ENCODE measurements around the gene MBLAC1.

The MBLAC1 gene

DNA sequence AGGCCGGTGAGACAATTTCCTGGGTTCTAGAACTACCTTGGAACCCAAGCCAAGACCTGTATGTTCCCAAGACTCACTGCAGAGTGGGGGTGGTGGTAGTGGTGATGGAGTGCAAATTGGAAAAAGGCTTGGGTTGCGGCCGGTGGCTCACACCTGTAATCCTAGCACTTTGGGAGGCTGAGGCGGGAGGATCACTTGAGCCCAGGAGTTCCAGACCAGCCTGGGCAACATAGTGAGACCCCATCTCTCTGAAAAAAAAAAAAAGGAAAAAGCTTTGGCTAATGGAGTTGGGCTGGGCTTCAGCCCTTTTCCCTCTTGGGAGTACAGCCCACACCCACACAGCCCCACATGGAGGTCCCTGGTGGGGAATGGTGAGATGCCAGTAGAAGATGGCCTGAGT lies 21.2 kb upstream of the MBLAC1 start:
- Histone ChIP-seq H4K12ac (ENCODE audit: low read depth, low read length) (no peak overlapping the region), H3K27me3 (ENCODE audit: insufficient read depth, low read length) (no peaks in the 10 kb centered on the region), H2BK120ac (ENCODE audit: insufficient read depth, low read length, poor library complexity) (no peak overlapping the region), H3K36me3 (ENCODE audit: control insufficient read depth in 1 of 2, insufficient read depth in 2 of 2, low read length in 2 of 2) (peaks cover 44 to 47% of the 10 kb centered on the region in 2 experiments), H4K8ac (ENCODE audit: low read depth, low read length) (no peak overlapping the region), H3K4me3 (ENCODE audit: low read depth, low read length) (no peak overlapping the region), H2BK12ac (ENCODE audit: low read length) (no peak overlapping the region), H3K4ac (ENCODE audit: low read depth, low read length) (no peak overlapping the region), H2BK5ac (ENCODE audit: low read depth, low read length, poor library complexity) (no peak overlapping the region), H3K23ac (ENCODE audit: low read length) (no peak overlapping the region), H3K18ac (ENCODE audit: low read length) (no peak overlapping the region), H3K79me1 (ENCODE audit: low read length) (peaks cover 16% of the 10 kb centered on the region), H2AFZ (ENCODE audit: insufficient read depth, low read length, poor library complexity) (no peak overlapping the region), H3K9me3 (ENCODE audit: insufficient read depth, low read depth, low read length) (no peaks in the 10 kb centered on the region), H3K27ac (ENCODE audit: low read depth, low read length) (no peak overlapping the region), H3K4me1 (ENCODE audit: control insufficient read depth in 1 of 2, insufficient read depth in 2 of 2, low read length in 2 of 2) (peaks cover 7 to 9% of the 10 kb centered on the region in 2 experiments), H3K79me2 (ENCODE audit: control insufficient read depth, insufficient read depth, low read length, poor library complexity) (peaks cover 4% of the 10 kb centered on the region), H3K4me2 (ENCODE audit: low read length) (no peak overlapping the region), H2AK5ac (ENCODE audit: low read length) (no peak overlapping the region), H4K91ac (ENCODE audit: low read depth, low read length) (no peak overlapping the region), H3K9ac (ENCODE audit: low read length) (no peak overlapping the region), H3K14ac (ENCODE audit: low read length) (no peak overlapping the region)
- no CpG with 5 or more reads among the region's 4 CpGs for WGBS (ENCODE audit: extremely low coverage, insufficient coverage, insufficient read length)
- no peak for DNase-seq

DNA sequence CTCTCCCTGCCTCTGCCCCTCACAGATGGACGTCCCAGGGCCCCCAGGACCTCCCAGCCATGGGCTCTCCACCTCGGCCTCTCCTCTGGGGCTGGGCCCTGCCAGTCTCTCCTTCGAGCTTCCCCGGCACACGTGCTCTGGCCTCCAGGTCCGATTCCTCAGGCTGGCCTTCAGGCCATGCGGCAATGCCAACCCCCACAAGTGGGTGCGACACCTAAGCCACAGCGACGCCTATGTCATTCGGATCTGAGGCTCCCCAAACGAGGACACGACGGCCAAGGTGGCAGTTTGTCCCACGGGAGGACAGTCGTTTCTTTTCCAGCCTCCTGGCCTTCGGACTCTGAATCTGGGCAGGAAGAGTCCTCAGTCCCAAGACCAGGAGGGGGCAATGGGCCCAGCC lies 20.1 kb upstream of the MBLAC1 start:
- Histone ChIP-seq H2BK5ac (ENCODE audit: low read depth, low read length, poor library complexity) (no peak overlapping the region), H3K36me3 (ENCODE audit: control insufficient read depth in 1 of 2, insufficient read depth in 2 of 2, low read length in 2 of 2) (peaks cover 52 to 56% of the 10 kb centered on the region in 2 experiments), H4K91ac (ENCODE audit: low read depth, low read length) (no peak overlapping the region), H3K4me1 (ENCODE audit: control insufficient read depth in 1 of 2, insufficient read depth in 2 of 2, low read length in 2 of 2) (peaks cover 7 to 9% of the 10 kb centered on the region in 2 experiments), H3K18ac (ENCODE audit: low read length) (no peak overlapping the region), H2BK120ac (ENCODE audit: insufficient read depth, low read length, poor library complexity) (no peak overlapping the region), H2AK5ac (ENCODE audit: low read length) (no peak overlapping the region), H3K9me3 (ENCODE audit: insufficient read depth, low read depth, low read length) (no peaks in the 10 kb centered on the region), H2AFZ (ENCODE audit: insufficient read depth, low read length, poor library complexity) (no peak overlapping the region), H3K9ac (ENCODE audit: low read length) (no peak overlapping the region), H3K79me2 (ENCODE audit: control insufficient read depth, insufficient read depth, low read length, poor library complexity) (peaks cover 1% of the 10 kb centered on the region), H3K79me1 (ENCODE audit: low read length) (peaks cover 9% of the 10 kb centered on the region), H3K14ac (ENCODE audit: low read length) (no peak overlapping the region), H3K4me2 (ENCODE audit: low read length) (no peak overlapping the region), H4K12ac (ENCODE audit: low read depth, low read length) (no peak overlapping the region), H3K27me3 (ENCODE audit: insufficient read depth, low read length) (no peaks in the 10 kb centered on the region), H3K4ac (ENCODE audit: low read depth, low read length) (no peak overlapping the region), H3K4me3 (ENCODE audit: low read depth, low read length) (no peak overlapping the region), H2BK12ac (ENCODE audit: low read length) (no peak overlapping the region), H4K8ac (ENCODE audit: low read depth, low read length) (no peak overlapping the region), H3K27ac (ENCODE audit: low read depth, low read length) (no peak overlapping the region), H3K23ac (ENCODE audit: low read length) (no peak overlapping the region)
- WGBS (ENCODE audit: extremely low coverage, insufficient coverage, insufficient read length): no CpG with 5 or more reads among the region's 17 CpGs
- no peak for DNase-seq

DNA sequence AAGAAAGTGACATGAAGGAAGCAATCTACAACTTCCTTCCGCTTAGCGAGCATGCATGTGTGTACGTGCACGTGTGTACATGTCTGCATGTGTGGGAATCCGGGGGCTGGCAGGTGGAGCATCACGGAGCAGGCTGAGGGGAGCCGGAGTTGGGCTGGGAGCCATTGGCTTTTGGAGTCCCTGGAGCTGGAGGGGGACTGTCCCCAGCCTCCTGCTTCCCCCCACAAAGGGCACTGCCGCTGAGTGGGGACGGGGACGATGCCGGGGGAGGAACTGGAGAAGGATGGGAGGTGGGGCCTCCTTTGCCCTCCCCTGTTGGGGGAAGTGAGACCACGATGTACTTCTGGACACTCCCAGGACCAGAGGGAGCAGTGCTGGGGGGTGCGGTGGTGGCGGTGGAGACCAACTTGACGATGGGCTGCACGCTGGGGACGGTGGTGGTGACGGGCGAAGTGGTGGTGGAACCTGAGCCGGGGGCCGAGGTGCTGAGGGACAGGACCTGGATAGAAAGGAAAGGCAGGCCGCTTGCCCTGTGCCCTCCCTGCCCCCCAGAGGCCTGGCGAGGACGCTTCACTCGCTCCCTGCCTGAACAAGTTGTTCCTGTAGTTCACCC lies 19.5 kb upstream of the MBLAC1 start:
- WGBS (ENCODE audit: extremely low coverage, insufficient coverage, insufficient read length): no CpG with 5 or more reads among the region's 25 CpGs
- no peaks in the 10 kb centered on the region for H3K27me3 ChIP-seq (ENCODE audit: insufficient read depth, low read length)
- H3K4ac ChIP-seq (ENCODE audit: low read depth, low read length): no peak overlapping the region

DNA sequence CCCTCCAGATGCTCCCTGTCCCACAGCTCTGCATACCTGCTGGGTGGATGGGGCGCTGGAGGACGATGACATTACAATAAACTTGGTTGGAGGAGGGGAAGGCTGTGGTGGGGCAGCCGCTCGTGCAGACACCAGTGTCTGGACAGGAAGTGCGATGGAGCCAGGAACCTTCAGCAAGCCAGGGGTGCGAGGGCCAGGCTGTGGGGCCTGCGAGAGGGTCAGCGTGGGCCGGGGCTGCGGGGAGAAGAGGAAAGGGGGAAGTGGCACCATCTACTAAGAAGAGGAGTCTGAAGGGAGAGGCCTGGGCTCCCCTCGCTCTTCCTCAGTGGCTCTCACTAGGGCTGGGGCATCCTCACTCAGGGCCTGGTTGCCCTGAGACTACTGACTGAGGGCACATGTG lies 18.9 kb upstream of the MBLAC1 start:
- H3K36me3 ChIP-seq (ENCODE audit: control insufficient read depth in 1 of 2, insufficient read depth in 2 of 2, low read length in 2 of 2): peaks cover 62 to 67% of the 10 kb centered on the region in 2 experiments
- H3K27ac ChIP-seq (ENCODE audit: low read depth, low read length): no peak overlapping the region
- no peak overlapping the region for H3K18ac ChIP-seq (ENCODE audit: low read length)
- DNase-seq: no peak
- no peaks in the 10 kb centered on the region for H3K9me3 ChIP-seq (ENCODE audit: insufficient read depth, low read depth, low read length)
- no peak overlapping the region for H4K12ac ChIP-seq (ENCODE audit: low read depth, low read length)
- H4K8ac ChIP-seq (ENCODE audit: low read depth, low read length): no peak overlapping the region
- no peak overlapping the region for H2BK12ac ChIP-seq (ENCODE audit: low read length)
- no peak overlapping the region for H2AK5ac ChIP-seq (ENCODE audit: low read length)
- no peak overlapping the region for H3K23ac ChIP-seq (ENCODE audit: low read length)
- no CpG with 5 or more reads among the region's 11 CpGs for WGBS (ENCODE audit: extremely low coverage, insufficient coverage, insufficient read length)
- no peak overlapping the region for H3K4me2 ChIP-seq (ENCODE audit: low read length)
- no peaks in the 10 kb centered on the region for H3K27me3 ChIP-seq (ENCODE audit: insufficient read depth, low read length)
- no peak overlapping the region for H2BK5ac ChIP-seq (ENCODE audit: low read depth, low read length, poor library complexity)
- H3K4ac ChIP-seq (ENCODE audit: low read depth, low read length): no peak overlapping the region
- no peaks in the 10 kb centered on the region for H3K79me1 ChIP-seq (ENCODE audit: low read length)
- H4K91ac ChIP-seq (ENCODE audit: low read depth, low read length): no peak overlapping the region
- no peak overlapping the region for H3K14ac ChIP-seq (ENCODE audit: low read length)
- no peak overlapping the region for H3K9ac ChIP-seq (ENCODE audit: low read length)
- no peak overlapping the region for H2BK120ac ChIP-seq (ENCODE audit: insufficient read depth, low read length, poor library complexity)
- H3K79me2 ChIP-seq (ENCODE audit: control insufficient read depth, insufficient read depth, low read length, poor library complexity): no peaks in the 10 kb centered on the region
- peaks cover 0 to 2% of the 10 kb centered on the region in 2 experiments for H3K4me1 ChIP-seq (ENCODE audit: control insufficient read depth in 1 of 2, insufficient read depth in 2 of 2, low read length in 2 of 2)
- no peak overlapping the region for H3K4me3 ChIP-seq (ENCODE audit: low read depth, low read length)
- no peak overlapping the region for H2AFZ ChIP-seq (ENCODE audit: insufficient read depth, low read length, poor library complexity)

More for the DNA sequence above, 19.5 kb upstream of the MBLAC1 start:
- Histone ChIP-seq H4K91ac (ENCODE audit: low read depth, low read length) (no peak overlapping the region), H2BK12ac (ENCODE audit: low read length) (no peak overlapping the region), H3K4me1 (ENCODE audit: control insufficient read depth in 1 of 2, insufficient read depth in 2 of 2, low read length in 2 of 2) (peaks cover 6 to 8% of the 10 kb centered on the region in 2 experiments), H3K79me1 (ENCODE audit: low read length) (peaks cover 5% of the 10 kb centered on the region), H3K4me2 (ENCODE audit: low read length) (no peak overlapping the region), H3K18ac (ENCODE audit: low read length) (no peak overlapping the region), H3K36me3 (ENCODE audit: control insufficient read depth in 1 of 2, insufficient read depth in 2 of 2, low read length in 2 of 2) (peaks cover 58 to 62% of the 10 kb centered on the region in 2 experiments), H3K9me3 (ENCODE audit: insufficient read depth, low read depth, low read length) (no peaks in the 10 kb centered on the region), H4K12ac (ENCODE audit: low read depth, low read length) (no peak overlapping the region), H4K8ac (ENCODE audit: low read depth, low read length) (no peak overlapping the region), H3K79me2 (ENCODE audit: control insufficient read depth, insufficient read depth, low read length, poor library complexity) (peaks cover 1% of the 10 kb centered on the region), H3K14ac (ENCODE audit: low read length) (no peak overlapping the region), H2BK5ac (ENCODE audit: low read depth, low read length, poor library complexity) (no peak overlapping the region), H3K27ac (ENCODE audit: low read depth, low read length) (no peak overlapping the region), H2AFZ (ENCODE audit: insufficient read depth, low read length, poor library complexity) (no peak overlapping the region), H3K23ac (ENCODE audit: low read length) (no peak overlapping the region), H3K4me3 (ENCODE audit: low read depth, low read length) (no peak overlapping the region), H2AK5ac (ENCODE audit: low read length) (no peak overlapping the region), H2BK120ac (ENCODE audit: insufficient read depth, low read length, poor library complexity) (no peak overlapping the region), H3K9ac (ENCODE audit: low read length) (no peak overlapping the region)
- no peak for DNase-seq
